ENCODE data around the gene ST6GALNAC2.

GRCh38 chr17:76524598-76525512, 60.8 kb downstream of the ST6GALNAC2 start:
- no peak for TF ChIP-seq SALL2 (tag by site-specific recombination; IDR thresholded peaks at IDR 0.05; ENCODE audit: borderline replicate concordance)
- no peak for TF ChIP-seq CTCF (tag by site-specific recombination; IDR thresholded peaks at IDR 0.05)
- peak; percentile 34; the same call in 1 of the 2 replicates for TF ChIP-seq PATZ1 (tag by site-specific recombination; IDR thresholded peaks at IDR 0.05)
- TF ChIP-seq PRDM6 (tag by site-specific recombination; IDR thresholded peaks at IDR 0.05), result no peak
- TF ChIP-seq ZNF426 (tag by site-specific recombination; IDR thresholded peaks at IDR 0.05), result no peak
- TF ChIP-seq ZNF350 (tag by site-specific recombination; IDR thresholded peaks at IDR 0.05), result no peak
- 0 out of 2 replicates have a peak, but pooled peaks have one; percentile 16 for TF ChIP-seq ZNF335 (tag by site-specific recombination; conservative IDR thresholded peaks at IDR 0.05)
